ENCODE data around the gene ENTHD1.
"Not testable (repeated sequence)": the region's sequence is repeated elsewhere in the genome, so short reads cannot be mapped to it uniquely, and the experiment has no call there.

Gene ENTHD1

DNA sequence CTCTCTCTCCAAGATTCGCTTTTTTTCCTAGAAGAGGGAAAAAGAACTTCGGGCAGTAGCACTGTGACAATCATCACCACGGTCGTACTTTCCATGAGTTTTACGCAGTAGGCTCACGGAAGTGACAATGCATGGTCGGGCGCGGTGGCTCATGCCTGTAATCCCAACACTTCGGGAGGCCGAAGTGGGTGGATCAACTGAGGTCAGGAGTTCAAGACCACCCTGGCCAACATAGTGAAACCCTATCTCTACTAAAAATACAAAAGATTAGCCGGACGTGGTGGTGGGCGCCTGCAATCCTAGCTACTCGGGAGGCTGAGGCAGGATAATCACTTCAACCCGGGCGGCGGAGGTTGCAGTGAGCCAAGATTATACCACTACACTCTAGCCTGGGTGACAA is 30.7 kb upstream of the ENTHD1 start:
- no peak for DNase-seq (ENCODE audit: low read depth)

DNA sequence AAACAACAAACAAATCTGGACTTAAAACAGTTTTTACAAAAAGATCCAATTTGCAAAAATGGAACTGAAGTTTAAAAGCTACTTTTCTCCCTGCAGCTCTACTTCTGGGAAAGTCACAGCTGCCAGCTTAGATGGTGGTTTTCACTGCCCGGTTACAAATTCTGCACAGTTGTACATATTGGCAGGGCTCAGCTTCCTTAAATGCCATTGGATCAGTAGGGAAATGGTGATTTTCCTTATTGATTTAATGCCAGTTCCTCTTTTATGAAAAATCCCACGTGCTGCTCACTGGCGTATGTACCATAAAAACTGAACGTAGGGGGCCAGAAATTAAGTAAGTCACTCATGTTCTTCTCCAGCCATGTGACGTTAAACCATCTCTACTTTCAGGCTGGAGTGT is 30.1 kb upstream of the ENTHD1 start:
- no peak for DNase-seq (ENCODE audit: low read depth)

DNA sequence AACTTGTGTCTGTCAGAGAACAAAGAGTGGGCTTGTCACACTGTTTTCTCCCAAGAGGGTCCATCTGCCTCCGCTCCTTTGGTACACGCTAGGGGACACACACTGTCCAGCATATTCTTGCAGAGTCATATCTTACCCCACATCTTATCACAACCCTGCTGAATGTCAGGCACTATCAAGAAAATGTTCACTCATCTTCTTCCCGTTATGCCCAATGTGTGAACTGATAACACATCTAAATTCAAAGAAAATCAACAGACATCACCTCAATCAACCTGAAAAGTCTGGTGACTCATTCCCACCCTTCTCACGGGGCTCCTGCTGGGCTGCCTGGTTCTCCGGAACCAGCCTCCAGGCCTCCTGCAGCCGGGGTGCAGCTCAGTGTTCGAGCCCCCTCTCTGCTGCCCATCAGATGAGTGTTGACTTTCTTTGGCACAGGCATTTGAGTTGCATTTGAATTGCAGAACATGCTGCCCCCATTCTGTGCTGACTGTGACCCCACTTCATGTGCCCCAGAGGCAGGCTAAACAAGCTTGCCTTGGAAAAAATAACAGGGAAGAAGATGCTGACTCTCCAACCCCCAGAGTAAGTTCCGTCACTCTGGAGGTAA is 26.7 kb upstream of the ENTHD1 start:
- DNase-seq (ENCODE audit: low read depth): no peak

DNA sequence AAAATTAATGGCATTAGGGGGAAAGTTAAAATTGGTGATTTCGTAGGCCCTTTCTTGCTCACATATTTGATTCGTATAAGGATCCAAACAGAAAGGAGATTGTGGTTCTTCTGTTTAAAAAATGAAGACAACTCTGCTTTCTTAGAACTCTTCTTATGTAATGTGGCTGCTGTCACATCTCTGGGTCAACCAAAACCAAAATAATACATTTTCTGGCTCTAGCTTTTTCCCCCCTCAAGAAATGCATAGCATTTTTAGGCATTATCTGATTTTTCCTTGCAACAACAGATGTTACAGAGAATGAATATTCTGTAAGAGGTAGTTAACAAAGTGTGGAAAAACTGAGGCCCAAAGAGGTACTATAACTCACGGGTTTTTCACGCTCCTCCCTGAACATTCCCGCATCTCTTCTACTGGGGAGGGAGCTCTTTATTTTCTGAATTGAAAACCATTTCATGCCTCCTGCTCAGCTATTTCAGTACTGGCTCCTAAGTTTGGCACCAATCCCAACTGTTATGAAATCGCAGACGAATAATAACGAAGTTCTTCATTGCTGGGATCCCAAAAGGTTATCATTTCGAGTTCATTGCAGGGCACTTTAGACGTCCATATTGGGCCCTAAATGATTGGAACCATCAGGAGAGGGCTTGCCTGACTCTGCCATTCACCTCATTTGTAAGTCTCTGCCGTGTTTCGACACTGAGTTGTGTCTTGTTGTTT is 24.4 kb upstream of the ENTHD1 start:
- DNase-seq (ENCODE audit: low read depth): peak; percentile 40

- no peak for DNase-seq (ENCODE audit: low read depth)
These were observed 23.7 kb upstream of the ENTHD1 start for GRCh38 chr22:39917197-39917643.

- DNase-seq (ENCODE audit: low read depth): no peak
These were observed 22.9 kb upstream of the ENTHD1 start for GRCh38 chr22:39916496-39916895.

GRCh38 chr22:39915295-39915726 is 21.8 kb upstream of the ENTHD1 start:
- no peak for DNase-seq (ENCODE audit: low read depth)

- DNase-seq (ENCODE audit: low read depth): no peak
These were observed 21.0 kb upstream of the ENTHD1 start for GRCh38 chr22:39914584-39914983.

DNA sequence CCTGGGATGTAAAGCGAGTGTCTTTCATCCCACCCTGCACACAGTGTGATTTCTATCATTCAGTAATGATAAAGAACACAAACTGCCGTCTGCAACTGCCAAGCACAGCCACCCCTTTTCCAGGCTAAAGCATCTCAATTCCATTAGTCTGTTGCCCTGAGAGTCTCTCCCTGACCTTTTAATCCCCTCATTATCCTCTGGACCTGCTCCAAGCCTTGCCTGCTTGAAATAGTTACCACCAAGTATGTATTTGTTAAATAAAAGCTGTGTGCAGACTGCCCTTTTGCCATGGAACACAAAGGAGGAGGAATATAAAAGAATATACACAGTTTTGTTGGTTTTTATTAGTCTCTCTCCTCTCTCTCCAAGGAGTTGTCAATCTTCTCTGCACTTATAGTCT is 20.3 kb upstream of the ENTHD1 start:
- peak; percentile 4 for DNase-seq (ENCODE audit: low read depth)

DNA sequence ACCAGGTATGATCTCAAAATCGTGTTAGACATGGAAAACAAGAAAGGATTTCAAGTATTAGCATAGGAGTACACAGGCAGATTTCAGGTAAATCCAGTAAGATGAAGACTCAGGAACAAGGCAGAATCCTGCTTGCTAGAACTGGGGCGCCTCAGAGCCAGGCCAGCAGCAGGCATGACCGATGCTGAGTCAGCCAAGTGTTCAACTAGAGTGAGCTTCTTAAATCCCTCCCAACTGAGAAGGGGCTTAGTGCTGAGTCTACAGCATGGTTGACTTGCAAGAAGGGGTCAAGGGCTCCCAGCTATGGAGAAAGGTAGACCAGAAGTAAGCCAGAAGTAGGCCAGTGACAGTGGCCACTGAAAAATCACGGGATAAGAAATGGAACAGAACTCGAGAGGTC is 19.8 kb upstream of the ENTHD1 start:
- no peak for DNase-seq (ENCODE audit: low read depth)

GRCh38 chr22:39910876-39911613 is 17.5 kb upstream of the ENTHD1 start:
- DNase-seq (ENCODE audit: low read depth): no peak

DNA sequence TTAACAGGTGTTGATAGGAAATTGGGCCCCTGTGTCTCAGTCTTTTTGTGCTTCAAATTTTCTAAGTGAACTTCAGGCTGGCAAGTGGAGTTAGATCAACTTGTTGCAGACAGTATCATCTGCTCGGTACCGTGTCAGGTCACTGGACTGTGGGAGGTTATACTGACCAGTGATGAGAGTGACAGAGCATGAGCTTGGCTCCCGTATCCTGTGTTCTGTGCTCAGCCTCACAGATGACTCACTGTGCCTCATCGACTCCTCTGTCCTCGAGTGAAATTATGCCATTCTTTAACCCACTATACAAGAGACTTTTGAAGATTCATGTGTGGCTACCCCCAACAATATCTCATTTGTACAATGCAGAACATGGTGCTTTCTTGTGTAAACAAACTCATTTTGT is 15.2 kb upstream of the ENTHD1 start:
- peak; percentile 34 for DNase-seq (ENCODE audit: low read depth)

DNA sequence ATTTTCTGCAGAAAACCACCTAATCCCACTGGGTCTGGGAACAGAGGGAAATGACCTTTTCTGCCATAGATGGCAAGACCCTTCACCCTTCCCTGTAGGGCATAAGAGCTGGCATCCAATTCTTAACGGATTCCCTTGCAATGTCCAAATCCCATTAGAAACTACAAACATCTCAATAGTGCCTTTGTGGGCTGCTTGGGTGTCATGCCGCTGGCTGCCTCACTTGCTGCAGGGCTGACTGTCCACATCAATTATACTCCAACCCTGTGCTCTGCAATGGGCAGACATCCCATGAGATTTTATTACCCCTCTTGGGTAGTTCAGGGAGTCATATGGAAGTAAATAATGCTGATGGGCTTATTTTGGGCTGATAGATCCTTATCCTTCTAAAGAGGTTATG is 14.6 kb upstream of the ENTHD1 start:
- no peak for DNase-seq (ENCODE audit: low read depth)

DNA sequence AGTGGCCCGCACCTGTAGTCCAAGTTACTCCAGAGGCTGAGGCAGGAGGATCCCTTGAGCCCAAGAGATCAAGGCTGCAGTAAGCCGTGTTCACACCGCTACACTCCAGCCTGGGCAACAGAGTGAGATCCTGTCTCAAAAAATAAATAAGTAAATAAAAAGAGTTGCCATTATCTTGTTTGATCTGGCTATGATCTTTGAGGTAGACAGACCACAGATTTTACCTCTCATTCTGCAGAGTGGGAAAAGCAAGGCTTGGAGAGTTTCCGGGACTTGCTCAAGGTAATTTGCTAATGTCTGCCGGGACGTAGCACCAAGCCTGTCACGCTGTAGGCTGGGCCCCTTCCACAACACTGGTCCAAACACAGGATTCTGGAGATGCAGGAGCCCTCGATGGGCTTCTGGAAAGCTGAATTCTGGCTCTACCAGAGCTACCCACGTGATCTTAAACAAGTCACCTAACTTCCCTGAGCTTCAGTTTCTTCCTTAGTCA is 14.1 kb upstream of the ENTHD1 start:
- DNase-seq (ENCODE audit: low read depth): no peak

DNA sequence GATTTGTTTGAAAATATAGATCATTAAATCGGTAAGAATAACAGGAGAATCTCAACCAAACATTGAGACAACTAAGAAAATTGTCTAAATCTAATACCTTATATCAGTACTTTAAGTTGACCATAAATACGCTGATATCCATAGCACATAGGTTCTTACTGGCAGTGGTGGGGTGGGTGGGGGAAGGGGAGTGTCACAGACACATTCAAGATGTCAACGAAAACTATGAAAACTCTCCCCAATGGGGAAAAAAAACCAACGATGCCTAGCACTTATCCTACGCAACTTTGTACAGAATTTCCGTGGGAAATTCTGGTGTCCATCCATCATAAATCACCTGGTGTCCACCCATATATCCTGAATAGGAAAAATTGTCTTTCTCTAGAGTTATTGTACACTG is 13.5 kb upstream of the ENTHD1 start:
- DNase-seq (ENCODE audit: low read depth): no peak

GRCh38 chr22:39906207-39906606 is 12.6 kb upstream of the ENTHD1 start:
- no peak for DNase-seq (ENCODE audit: low read depth)

DNA sequence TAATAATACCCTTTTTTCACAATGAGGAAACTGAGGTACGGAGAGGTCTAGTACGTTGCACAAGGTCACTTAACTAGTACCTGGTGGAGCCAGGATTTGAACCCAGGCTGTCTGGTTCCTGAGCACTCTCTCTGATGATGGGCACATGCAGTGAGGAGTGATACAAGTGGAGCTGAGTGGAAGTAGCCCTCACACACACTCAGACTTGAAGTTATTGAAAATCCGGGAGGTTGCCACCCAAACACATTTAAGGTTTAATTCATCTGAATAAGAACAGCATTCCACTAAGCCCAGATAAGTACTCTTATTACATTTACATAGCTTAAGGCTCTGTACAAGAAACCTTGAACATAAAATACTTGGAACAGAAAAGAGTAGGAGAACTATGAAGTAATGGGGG is 12.1 kb upstream of the ENTHD1 start:
- DNase-seq (ENCODE audit: low read depth): no peak

GRCh38 chr22:39904862-39905261 is 11.3 kb upstream of the ENTHD1 start:
- no peak for DNase-seq (ENCODE audit: low read depth)

GRCh38 chr22:39904024-39904423 is 10.5 kb upstream of the ENTHD1 start:
- DNase-seq (ENCODE audit: low read depth): not testable (repeated sequence)

DNA sequence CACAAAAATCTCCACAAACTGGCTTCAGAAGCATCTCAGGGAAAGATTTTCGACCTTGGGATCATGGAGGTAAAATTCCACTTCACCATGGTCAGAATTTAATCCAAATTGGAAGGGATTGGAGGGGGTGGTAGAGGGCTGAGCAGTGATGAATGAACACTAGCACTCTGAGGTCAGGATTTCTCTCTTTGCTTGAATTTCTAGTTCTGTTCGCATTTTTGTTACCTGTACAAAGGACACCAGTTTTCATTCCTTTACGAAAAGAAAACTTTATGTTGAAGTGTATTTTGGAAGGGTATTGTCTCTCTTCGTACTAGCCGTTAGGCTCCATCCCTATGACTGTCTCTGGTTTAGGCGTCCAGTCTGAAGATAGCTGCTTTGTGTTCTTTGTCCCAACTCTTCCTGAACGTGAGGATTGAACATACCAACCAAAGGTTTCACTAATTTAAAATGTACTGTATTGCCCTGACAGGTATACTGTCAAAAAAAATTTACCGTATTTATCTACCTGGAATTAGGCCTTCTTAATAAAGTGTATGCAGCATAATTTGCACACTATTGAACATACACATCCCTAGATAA is 8.1 kb upstream of the ENTHD1 start:
- no peak for DNase-seq (ENCODE audit: low read depth)

DNA sequence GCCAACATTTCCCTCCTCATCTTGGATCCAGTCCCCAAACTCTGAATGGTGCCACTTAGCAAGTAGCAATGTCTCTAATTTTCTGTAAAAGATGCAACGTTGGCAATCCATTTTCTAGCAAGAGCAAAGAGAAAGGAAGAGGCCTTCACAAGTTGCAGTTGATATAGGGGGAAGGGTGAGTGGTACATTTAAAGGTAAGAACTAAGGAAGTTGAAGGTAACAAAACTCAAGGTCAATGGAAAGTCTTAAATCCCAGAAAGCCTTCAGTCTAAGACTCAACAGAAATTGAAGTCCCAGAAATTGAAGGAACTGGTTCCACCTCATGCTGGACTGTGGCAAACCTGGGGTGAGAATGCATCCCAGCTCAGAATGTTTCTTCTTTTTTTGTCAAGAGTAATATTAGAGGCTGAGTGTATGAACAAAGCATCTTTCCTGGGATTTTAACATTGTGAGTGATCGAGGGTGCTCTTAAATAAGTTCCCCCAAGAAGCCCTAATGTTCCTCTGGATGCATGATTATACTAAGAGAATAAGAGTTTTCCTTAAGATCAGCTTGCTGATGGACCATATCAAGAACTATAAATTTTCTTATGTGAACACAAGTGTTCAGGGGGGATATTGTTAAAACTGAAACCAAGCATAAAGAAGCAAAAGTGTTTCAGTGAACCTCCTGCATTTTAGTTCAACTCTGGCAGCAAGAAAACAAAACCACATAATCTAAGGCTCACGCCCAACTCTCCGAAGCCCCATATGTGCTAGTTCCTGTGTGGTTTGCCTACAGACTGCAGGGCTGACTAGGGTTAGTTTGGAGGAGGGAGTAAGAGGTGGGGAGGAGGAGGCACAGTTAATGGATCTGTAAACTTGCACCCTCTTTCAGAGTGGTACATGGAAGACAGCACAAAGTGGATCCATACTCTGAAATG is 7.0 kb upstream of the ENTHD1 start, which contains the start of gene GRAP2:
Gene GRAP2 (plus strand): TSS at position 779 of the 922 bp plus-strand sequence. CDS start 46,023 bp downstream, outside the sequence.
- DNase-seq (ENCODE audit: low read depth): no peak

All from iris pigment epithelial cell (primary cell).